ENCODE data around the gene PTPRS. TPM values are rescaled to one million over a fixed set of nuclear protein-coding genes. Genes with fewer than 3 reads are reported as not detected.

The PTPRS gene
- total and polyA plus RNA-seq, 2 of the 13 experiments (the other 11 are each of a cell fraction or from before 2014, with no cell fraction given): 32.7 to 43.9 TPM

- TF ChIP-seq ZNF687 (CRISPR knock-in tag; IDR thresholded peaks at IDR 0.05) (peak; percentile 48), FOXA3 (CRISPR knock-in tag; IDR thresholded peaks at IDR 0.05) (no peak), ZNF768 (CRISPR knock-in tag; IDR thresholded peaks at IDR 0.05) (no peak), DMAP1 (CRISPR knock-in tag; IDR thresholded peaks at IDR 0.05) (no peak), HNRNPLL (IDR thresholded peaks at IDR 0.05; ENCODE audit: low read depth, low read length, poor library complexity, severe bottlenecking) (peak; percentile 33), DR1 (CRISPR knock-in tag; IDR thresholded peaks at IDR 0.05) (no peak), ZNF251 (CRISPR knock-in tag; IDR thresholded peaks at IDR 0.05) (no peak), PBX3 (CRISPR knock-in tag; IDR thresholded peaks at IDR 0.05; ENCODE audit: borderline replicate concordance) (no peak), BRCA1 (CRISPR knock-in tag; IDR thresholded peaks at IDR 0.05) (no peak), CENPX (CRISPR knock-in tag; IDR thresholded peaks at IDR 0.05) (no peak), YY1 (IDR thresholded peaks at IDR 0.05; ENCODE audit: insufficient read depth, insufficient replicate concordance, low read depth, low read length) (no peak), EP300 (IDR thresholded peaks at IDR 0.05; ENCODE audit: low read depth in 2 of 2, low read length in 2 of 2) (no peak), EP300 (CRISPR knock-in tag; IDR thresholded peaks at IDR 0.05; ENCODE audit: borderline replicate concordance) (no peak), PBX2 (CRISPR knock-in tag; IDR thresholded peaks at IDR 0.05) (no peak), SNRNP70 (IDR thresholded peaks at IDR 0.05; ENCODE audit: low read depth, low read length) (no peak), RELA (CRISPR knock-in tag; IDR thresholded peaks at IDR 0.05) (no peak), SAFB2 (CRISPR knock-in tag; IDR thresholded peaks at IDR 0.05; ENCODE audit: borderline replicate concordance, low read depth) (no peak), ZC3H13 (CRISPR knock-in tag; IDR thresholded peaks at IDR 0.05) (no peak)
- TF ChIP-seq, protein P1, sequence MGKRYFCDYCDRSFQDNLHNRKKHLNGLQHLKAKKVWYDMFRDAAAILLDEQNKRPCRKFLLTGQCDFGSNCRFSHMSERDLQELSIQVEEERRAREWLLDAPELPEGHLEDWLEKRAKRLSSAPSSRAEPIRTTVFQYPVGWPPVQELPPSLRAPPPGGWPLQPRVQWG (CRISPR knock-in tag; IDR thresholded peaks at IDR 0.05; ENCODE audit: borderline replicate concordance, low read depth): no peak
- TF ChIP-seq, protein P2, sequence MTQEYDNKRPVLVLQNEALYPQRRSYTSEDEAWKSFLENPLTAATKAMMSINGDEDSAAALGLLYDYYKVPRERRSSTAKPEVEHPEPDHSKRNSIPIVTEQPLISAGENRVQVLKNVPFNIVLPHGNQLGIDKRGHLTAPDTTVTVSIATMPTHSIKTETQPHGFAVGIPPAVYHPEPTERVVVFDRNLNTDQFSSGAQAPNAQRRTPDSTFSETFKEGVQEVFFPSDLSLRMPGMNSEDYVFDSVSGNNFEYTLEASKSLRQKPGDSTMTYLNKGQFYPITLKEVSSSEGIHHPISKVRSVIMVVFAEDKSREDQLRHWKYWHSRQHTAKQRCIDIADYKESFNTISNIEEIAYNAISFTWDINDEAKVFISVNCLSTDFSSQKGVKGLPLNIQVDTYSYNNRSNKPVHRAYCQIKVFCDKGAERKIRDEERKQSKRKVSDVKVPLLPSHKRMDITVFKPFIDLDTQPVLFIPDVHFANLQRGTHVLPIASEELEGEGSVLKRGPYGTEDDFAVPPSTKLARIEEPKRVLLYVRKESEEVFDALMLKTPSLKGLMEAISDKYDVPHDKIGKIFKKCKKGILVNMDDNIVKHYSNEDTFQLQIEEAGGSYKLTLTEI (CRISPR knock-in tag; conservative IDR thresholded peaks at IDR 0.05): no peak
- TF ChIP-seq, protein P3, sequence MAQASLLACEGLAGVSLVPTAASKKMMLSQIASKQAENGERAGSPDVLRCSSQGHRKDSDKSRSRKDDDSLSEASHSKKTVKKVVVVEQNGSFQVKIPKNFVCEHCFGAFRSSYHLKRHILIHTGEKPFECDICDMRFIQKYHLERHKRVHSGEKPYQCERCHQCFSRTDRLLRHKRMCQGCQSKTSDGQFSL (CRISPR knock-in tag; IDR thresholded peaks at IDR 0.05): 0 out of 2 replicates have a peak, but pooled peaks have one; percentile 71
These were observed 47.6 kb downstream of the PTPRS start (continued) for GRCh38 chr19:5292822-5293611.

All from HepG2 (cell line).